Measurements from ENCODE around the gene IL1RAPL1. TPM values are rescaled to one million over a fixed set of nuclear protein-coding genes. Genes with fewer than 3 reads are reported as not detected.
A peak's percentile ranks its signal among the peaks of the same experiment; 100 is the strongest.

Gene IL1RAPL1
- total RNA-seq, 4 donors from 2014 or later: 0.78 TPM; not detected in 3

- TF ChIP-seq POLR2A (IDR thresholded peaks at IDR 0.05) (no peak), CTCF (IDR thresholded peaks at IDR 0.05) (no peak)
- no peak for DNase-seq
- Histone ChIP-seq H3K27me3 (no peaks in the 10 kb centered on the region), H3K4me1 (no peaks in the 10 kb centered on the region), H3K4me3 (replicated peaks in 1 of 3) (no peak overlapping the region), H3K27ac (no peak overlapping the region), H3K36me3 (no peaks in the 10 kb centered on the region), H3K9me3 (no peaks in the 10 kb centered on the region)
- 93 to 97% methylated on average over 4 of the region's 4 CpGs for WGBS, 2 donors
- intact Hi-C loops (cut with DNase I): no loop called here
Observed at GRCh38 chrX:29215251-29215650, 628.0 kb downstream of the IL1RAPL1 start.

GRCh38 chrX:29225670-29226069 is 638.4 kb downstream of the IL1RAPL1 start:
- Histone ChIP-seq H3K27ac (no peak overlapping the region), H3K36me3 (no peaks in the 10 kb centered on the region), H3K4me1 (no peaks in the 10 kb centered on the region), H3K4me3 (replicated peaks in 1 of 3) (no peak overlapping the region), H3K27me3 (no peaks in the 10 kb centered on the region), H3K9me3 (no peaks in the 10 kb centered on the region)
- 76 to 92% methylated on average over 2 of the region's 2 CpGs for WGBS, 2 donors
- intact Hi-C loops (cut with DNase I): no loop called here
- TF ChIP-seq CTCF (IDR thresholded peaks at IDR 0.05) (no peak), POLR2A (IDR thresholded peaks at IDR 0.05) (no peak)
- DNase-seq: no peak

- Histone ChIP-seq H3K9me3 (no peaks in the 10 kb centered on the region), H3K27ac (no peak overlapping the region), H3K4me1 (no peaks in the 10 kb centered on the region), H3K4me3 (replicated peaks in 1 of 3) (no peak overlapping the region), H3K36me3 (no peaks in the 10 kb centered on the region), H3K27me3 (no peaks in the 10 kb centered on the region)
- TF ChIP-seq POLR2A (IDR thresholded peaks at IDR 0.05) (no peak), CTCF (IDR thresholded peaks at IDR 0.05) (no peak)
- DNase-seq: no peak
- intact Hi-C loops (cut with DNase I): no loop called here
- WGBS, 2 donors: 93 to 100% methylated on average over 2 of the region's 2 CpGs
Observed at GRCh38 chrX:29229802-29230201, 642.6 kb downstream of the IL1RAPL1 start.

- TF ChIP-seq POLR2A (IDR thresholded peaks at IDR 0.05) (no peak), CTCF (IDR thresholded peaks at IDR 0.05) (no peak)
- no peak for DNase-seq
- no peaks in the 10 kb centered on the region for H3K9me3 ChIP-seq
- intact Hi-C loops (cut with DNase I): no loop called here
- no peaks in the 10 kb centered on the region for H3K27me3 ChIP-seq
- WGBS, 2 donors: 73 to 81% methylated on average over 2 of the region's 2 CpGs
- H3K36me3 ChIP-seq: no peaks in the 10 kb centered on the region
- no peak overlapping the region for H3K27ac ChIP-seq
- no peaks in the 10 kb centered on the region for H3K4me1 ChIP-seq
- H3K4me3 ChIP-seq (replicated peaks in 1 of 3): no peak overlapping the region
Observed at GRCh38 chrX:29231800-29232199, 644.6 kb downstream of the IL1RAPL1 start.

- peak; percentile 25 to 46 for DNase-seq
- H3K9me3 ChIP-seq: no peaks in the 10 kb centered on the region
- H3K27me3 ChIP-seq: no peaks in the 10 kb centered on the region
- H3K27ac ChIP-seq: no peak overlapping the region
- intact Hi-C loops (cut with DNase I): no loop called here
- TF ChIP-seq POLR2A (IDR thresholded peaks at IDR 0.05) (no peak), CTCF (IDR thresholded peaks at IDR 0.05) (no peak)
- no peaks in the 10 kb centered on the region for H3K4me1 ChIP-seq
- 56 to 62% methylated on average over 7 of the region's 7 CpGs for WGBS, 2 donors
- no peaks in the 10 kb centered on the region for H3K36me3 ChIP-seq
- H3K4me3 ChIP-seq (replicated peaks in 1 of 3): no peak overlapping the region
Observed at GRCh38 chrX:29233592-29234183, 646.4 kb downstream of the IL1RAPL1 start.

Data from thyroid gland (tissue), 4 donors.